NCI-H226 (cell line): Measurements from ENCODE around the gene SIGLEC12.

Source experiments
- DNase-seq: peaks from one replicate; pipeline ENCODE4 v3.0.0-alpha.2; 2015

The SIGLEC12 gene

GRCh38 chr19:51501594-51502263 is at the start of gene SIGLEC12:
TSS of gene SIGLEC12 (minus strand) at chr19:51501800. CDS start at chr19:51501733, 67 bp downstream.
- DNase-seq: no peak

- no peak for DNase-seq
Observed at GRCh38 chr19:51550848-51551672, 49.5 kb upstream of the SIGLEC12 start.

- no peak for DNase-seq
Observed at GRCh38 chr19:51549533-51550324, 48.1 kb upstream of the SIGLEC12 start.

GRCh38 chr19:51548891-51549305 is 47.3 kb upstream of the SIGLEC12 start:
- DNase-seq: no peak

GRCh38 chr19:51548213-51548651 is 46.6 kb upstream of the SIGLEC12 start:
- DNase-seq: no peak

- DNase-seq: no peak
Observed at GRCh38 chr19:51547397-51548212, 46.0 kb upstream of the SIGLEC12 start.

GRCh38 chr19:51546650-51547396 is 45.2 kb upstream of the SIGLEC12 start:
- no peak for DNase-seq

- no peak for DNase-seq
Observed at GRCh38 chr19:51546107-51546649, 44.6 kb upstream of the SIGLEC12 start.

- DNase-seq: no peak
Observed at GRCh38 chr19:51544038-51544437, 42.4 kb upstream of the SIGLEC12 start.

GRCh38 chr19:51542699-51543098 is 41.1 kb upstream of the SIGLEC12 start:
- no peak for DNase-seq

GRCh38 chr19:51541458-51542357 is 40.1 kb upstream of the SIGLEC12 start:
- DNase-seq: no peak

GRCh38 chr19:51539821-51540366 is 38.3 kb upstream of the SIGLEC12 start:
- DNase-seq: no peak

- DNase-seq: no peak
Observed at GRCh38 chr19:51535535-51535934, 33.9 kb upstream of the SIGLEC12 start.

GRCh38 chr19:51531349-51532315 is 30.0 kb upstream of the SIGLEC12 start, which contains the start of gene SIGLEC6:
TSS of gene SIGLEC6 (minus strand) at chr19:51531670. CDS start at chr19:51531648, 22 bp downstream.
- no peak for DNase-seq

- no peak for DNase-seq
Observed at GRCh38 chr19:51530616-51531015, 29.0 kb upstream of the SIGLEC12 start.

- no peak for DNase-seq
Observed at GRCh38 chr19:51529301-51529700, 27.7 kb upstream of the SIGLEC12 start.

- DNase-seq: no peak
Observed at GRCh38 chr19:51525651-51526050, 24.1 kb upstream of the SIGLEC12 start.

GRCh38 chr19:51524666-51525264 is 23.2 kb upstream of the SIGLEC12 start:
- DNase-seq: no peak
